Measurements from ENCODE around the gene C1QTNF5. TPM values are rescaled to one million over a fixed set of nuclear protein-coding genes. Genes with fewer than 3 reads are reported as not detected.
A peak's percentile ranks its signal among the peaks of the same experiment; 100 is the strongest.

Gene C1QTNF5
- total RNA-seq, 4 donors from 2014 or later, result 12.5 to 55.2 (median 34.1) TPM

DNA sequence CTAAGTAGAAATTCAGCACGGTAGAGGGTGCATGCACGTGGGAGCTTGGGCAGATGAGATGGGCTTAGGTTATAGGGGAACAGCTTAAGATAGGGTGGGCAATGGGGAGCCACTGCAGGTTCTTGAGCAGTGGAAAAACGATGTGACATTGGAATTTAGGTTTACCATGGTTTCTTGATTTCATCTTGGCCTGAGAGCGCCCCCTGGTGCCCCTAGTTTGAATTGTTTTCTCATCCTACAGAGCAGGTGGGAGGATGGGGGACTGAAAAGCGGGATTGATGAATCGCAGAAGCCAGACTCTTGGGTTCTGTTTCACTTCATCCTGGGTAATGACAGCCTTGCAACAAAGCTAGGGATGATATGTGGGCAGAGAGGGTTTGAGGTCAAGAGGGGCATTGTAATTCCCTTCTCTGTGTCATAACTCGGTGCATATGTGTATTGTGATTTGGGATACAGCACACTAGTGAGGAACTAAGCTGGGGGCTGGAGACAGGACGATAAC is 17.1 kb downstream of the C1QTNF5 start:
- TF ChIP-seq EP300 (IDR thresholded peaks at IDR 0.05), result peak in 1 of 2 donors; percentile 34
- TF ChIP-seq, protein P1, sequence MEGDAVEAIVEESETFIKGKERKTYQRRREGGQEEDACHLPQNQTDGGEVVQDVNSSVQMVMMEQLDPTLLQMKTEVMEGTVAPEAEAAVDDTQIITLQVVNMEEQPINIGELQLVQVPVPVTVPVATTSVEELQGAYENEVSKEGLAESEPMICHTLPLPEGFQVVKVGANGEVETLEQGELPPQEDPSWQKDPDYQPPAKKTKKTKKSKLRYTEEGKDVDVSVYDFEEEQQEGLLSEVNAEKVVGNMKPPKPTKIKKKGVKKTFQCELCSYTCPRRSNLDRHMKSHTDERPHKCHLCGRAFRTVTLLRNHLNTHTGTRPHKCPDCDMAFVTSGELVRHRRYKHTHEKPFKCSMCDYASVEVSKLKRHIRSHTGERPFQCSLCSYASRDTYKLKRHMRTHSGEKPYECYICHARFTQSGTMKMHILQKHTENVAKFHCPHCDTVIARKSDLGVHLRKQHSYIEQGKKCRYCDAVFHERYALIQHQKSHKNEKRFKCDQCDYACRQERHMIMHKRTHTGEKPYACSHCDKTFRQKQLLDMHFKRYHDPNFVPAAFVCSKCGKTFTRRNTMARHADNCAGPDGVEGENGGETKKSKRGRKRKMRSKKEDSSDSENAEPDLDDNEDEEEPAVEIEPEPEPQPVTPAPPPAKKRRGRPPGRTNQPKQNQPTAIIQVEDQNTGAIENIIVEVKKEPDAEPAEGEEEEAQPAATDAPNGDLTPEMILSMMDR (IDR thresholded peaks at IDR 0.05), result peak; percentile 70 to 85 (median 78)
- TF ChIP-seq POLR2A (IDR thresholded peaks at IDR 0.05), result no peak
- no peaks in the 10 kb centered on the region for H3K9me3 ChIP-seq
- no peak overlapping the region for H3K4me3 ChIP-seq
- 10 to 12% methylated on average over 8 of the region's 8 CpGs for WGBS, 2 donors
- peak; percentile 75 to 92 for DNase-seq (ENCODE audit: low spot score in 2 of 2)
- H3K36me3 ChIP-seq, result no peaks in the 10 kb centered on the region
- peaks cover 0 to 52% (median 32%) of the 10 kb centered on the region in 4 donors for H3K4me1 ChIP-seq
- H3K27me3 ChIP-seq, result peaks cover 0 to 6% of the 10 kb centered on the region in 2 donors
- peak overlapping the region in 1 of 4 donors; percentile 95 for H3K27ac ChIP-seq

DNA sequence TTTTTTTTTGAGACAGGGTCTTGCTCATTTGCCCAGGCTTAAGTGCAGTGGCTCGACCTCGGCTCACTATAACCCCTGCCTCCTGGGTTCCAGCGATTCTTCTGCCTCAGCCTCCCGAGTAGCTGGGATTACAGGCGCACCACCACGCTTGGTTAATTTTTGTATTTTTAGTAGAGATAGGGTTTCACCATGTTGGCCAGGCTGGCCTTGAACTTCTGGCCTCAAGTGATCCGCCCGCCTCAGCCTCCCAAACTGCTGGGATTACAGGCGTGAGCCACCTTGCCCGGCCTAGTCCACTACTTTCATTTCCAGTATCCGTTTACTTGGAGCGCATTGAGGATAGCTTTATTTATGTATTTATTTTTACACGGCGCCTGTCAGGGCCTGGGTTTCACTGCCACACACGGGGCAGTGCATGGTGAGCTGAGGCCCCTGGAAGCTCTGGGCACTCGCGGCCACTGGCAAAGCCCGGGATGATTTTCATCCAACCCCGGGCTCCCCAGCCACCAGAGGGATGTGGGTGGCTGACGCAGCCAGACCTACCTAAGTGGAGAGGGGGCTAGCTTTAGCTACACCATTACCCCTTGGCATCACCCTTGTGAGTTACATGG is 17.7 kb downstream of the C1QTNF5 start:
- peak in 1 of 2 donors; percentile 7 for DNase-seq (ENCODE audit: low spot score in 2 of 2)
- Histone ChIP-seq H3K9me3 (no peaks in the 10 kb centered on the region), H3K4me3 (no peak overlapping the region), H3K4me1 (peaks cover 0 to 58% (median 38%) of the 10 kb centered on the region in 4 donors), H3K27ac (peak overlapping the region in 2 of 4 donors; percentile 95 to 96), H3K27me3 (peaks cover 0 to 9% of the 10 kb centered on the region in 2 donors), H3K36me3 (no peaks in the 10 kb centered on the region)
- TF ChIP-seq EP300 (IDR thresholded peaks at IDR 0.05), result no peak
- TF ChIP-seq, protein P1 (IDR thresholded peaks at IDR 0.05), result no peak
- TF ChIP-seq POLR2A (IDR thresholded peaks at IDR 0.05), result no peak
- WGBS, 2 donors, result 83 to 87% methylated on average over 15 to 20 of the region's 20 CpGs

DNA sequence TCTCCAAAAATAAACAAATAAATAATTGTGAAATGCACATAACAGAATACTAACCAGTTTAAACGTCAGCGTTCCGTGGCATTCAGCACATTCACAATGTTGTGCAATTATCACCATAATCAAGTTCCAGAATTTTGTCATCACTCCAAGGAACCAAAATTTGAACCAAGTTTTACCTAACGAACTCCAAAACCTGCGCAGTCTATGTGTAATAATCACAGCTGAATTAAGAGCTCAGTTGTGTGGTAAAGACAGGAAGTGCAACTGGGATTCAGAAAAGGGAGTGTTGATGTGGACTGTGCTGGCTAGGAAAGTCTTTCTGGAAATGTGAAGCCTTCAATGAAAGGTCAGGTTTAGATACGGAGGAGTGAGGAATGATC is 18.3 kb downstream of the C1QTNF5 start:
- Histone ChIP-seq H3K27ac (peak overlapping the region; percentile 89 to 96 (median 93)), H3K4me3 (no peak overlapping the region), H3K27me3 (peaks cover 0 to 16% of the 10 kb centered on the region in 2 donors), H3K4me1 (peaks cover 0 to 64% (median 45%) of the 10 kb centered on the region in 4 donors), H3K36me3 (no peaks in the 10 kb centered on the region), H3K9me3 (no peaks in the 10 kb centered on the region)
- TF ChIP-seq, protein P1 (IDR thresholded peaks at IDR 0.05), result peak in 2 of 5 experiments; percentile 22 to 26
- no peak for TF ChIP-seq POLR2A (IDR thresholded peaks at IDR 0.05)
- no peak for DNase-seq (ENCODE audit: low spot score in 2 of 2)
- 31 to 32% methylated on average over 6 of the region's 6 CpGs for WGBS, 2 donors

DNA sequence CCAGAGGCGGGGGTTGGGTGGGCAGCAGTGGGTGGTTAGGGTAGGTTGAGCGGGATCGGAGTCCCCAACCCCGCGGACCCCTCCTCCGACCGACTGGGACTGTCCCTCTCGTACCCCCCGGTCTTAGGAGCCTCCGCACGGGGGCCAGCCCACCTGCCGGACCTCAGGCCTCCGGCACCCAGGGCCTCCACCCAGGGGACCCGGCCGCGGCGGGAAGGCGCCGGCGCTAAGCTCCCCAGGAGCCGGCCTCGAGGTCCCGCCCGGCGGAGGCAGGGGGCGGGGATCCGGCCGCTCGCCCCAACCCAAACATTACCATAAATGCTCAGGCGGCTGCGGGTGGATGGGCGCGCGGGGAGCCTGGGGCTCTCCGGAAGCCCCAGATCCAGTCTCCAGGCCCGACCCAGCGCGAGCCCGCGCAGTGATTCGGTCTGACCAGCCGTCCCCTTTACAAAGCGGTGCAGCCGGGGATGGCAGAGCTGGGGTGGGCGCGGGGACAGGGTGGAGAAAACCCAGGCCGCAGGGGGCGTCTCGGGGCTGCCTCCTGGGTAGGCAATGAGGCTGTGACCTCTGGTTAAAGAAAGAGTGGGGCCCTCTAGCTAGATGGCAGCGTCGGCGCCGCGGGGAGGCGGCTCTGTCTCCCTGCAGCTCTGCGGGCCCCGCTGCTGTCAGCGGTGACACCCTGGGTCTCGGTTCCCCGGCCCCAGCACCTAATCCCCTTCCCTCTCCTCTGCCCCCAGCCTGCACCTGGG is 19.7 kb downstream of the C1QTNF5 start:
- Histone ChIP-seq H3K4me1 (peaks cover 0 to 77% (median 53%) of the 10 kb centered on the region in 4 donors), H3K9me3 (no peaks in the 10 kb centered on the region), H3K4me3 (peak overlapping the region; percentile 40 to 53 (median 50)), H3K27me3 (peaks cover 0 to 27% of the 10 kb centered on the region in 2 donors), H3K27ac (peak overlapping the region; percentile 89 to 96 (median 93)), H3K36me3 (no peaks in the 10 kb centered on the region)
- 1 to 3% methylated on average over 21 to 38 of the region's 60 CpGs for WGBS, 2 donors
- DNase-seq (ENCODE audit: low spot score in 2 of 2), result no peak
- TF ChIP-seq, protein P1 (IDR thresholded peaks at IDR 0.05), result no peak
- TF ChIP-seq POLR2A (IDR thresholded peaks at IDR 0.05) (peak; percentile 13 to 54), EP300 (IDR thresholded peaks at IDR 0.05) (peak in 1 of 2 donors; percentile 75)
